DMS79 (cell line): ENCODE data around the gene EBNA1BP2.

Experiments
- DNase-seq: peaks from one replicate; lab custom pipeline; 2025; lab: John Stamatoyannopoulos, UW

EBNA1BP2 gene

DNA sequence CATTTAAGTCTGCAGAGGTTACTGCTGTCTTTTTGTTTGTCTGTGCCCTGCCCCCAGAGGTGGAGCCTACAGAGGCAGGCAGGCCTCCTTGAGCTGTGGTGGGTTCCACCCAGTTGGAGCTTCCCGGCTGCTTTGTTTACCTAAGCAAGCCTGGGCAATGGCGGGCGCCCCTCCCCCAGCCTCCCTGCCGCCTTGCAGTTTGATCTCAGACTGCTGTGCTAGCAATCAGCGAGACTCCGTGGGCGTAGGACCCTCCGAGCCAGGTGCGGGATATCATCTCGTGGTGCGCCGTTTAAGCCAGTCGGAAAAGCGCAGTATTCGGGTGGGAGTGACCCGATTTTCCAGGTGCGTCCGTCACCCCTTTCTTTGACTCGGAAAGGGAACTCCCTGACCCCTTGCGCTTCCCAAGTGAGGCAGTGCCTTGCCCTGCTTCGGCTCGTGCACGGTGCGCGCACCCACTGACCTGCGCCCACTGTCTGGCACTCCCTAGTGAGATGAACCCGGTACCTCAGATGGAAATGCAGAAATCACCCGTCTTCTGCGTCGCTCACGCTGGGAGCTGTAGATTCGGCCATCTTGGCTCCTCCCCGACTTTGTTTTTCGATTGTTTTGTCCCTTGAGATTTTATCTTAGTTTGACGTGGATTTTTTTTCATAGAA lies 52.0 kb downstream of the EBNA1BP2 start:
- DNase-seq = peak; percentile 36
